GM19240 (cell line): Measurements from ENCODE around the gene PLIN3.
"Not testable (repeated sequence)": the region's sequence is repeated elsewhere in the genome, so short reads cannot be mapped to it uniquely, and the experiment has no call there.

Experiments used
- DNase-seq: peaks from one replicate; pipeline ENCODE4 v3.0.0; 2011; ENCODE audit warnings: low spot score; ENCODE audit not compliant: insufficient read length

PLIN3 gene

GRCh38 chr19:4891066-4891465, 23.6 kb upstream of the PLIN3 start:
- DNase-seq = no peak

GRCh38 chr19:4889034-4889815, 21.8 kb upstream of the PLIN3 start:
- no peak for DNase-seq

- DNase-seq = not testable (repeated sequence)
Observed at GRCh38 chr19:4887803-4888202, 20.3 kb upstream of the PLIN3 start.

GRCh38 chr19:4884993-4885392, 17.5 kb upstream of the PLIN3 start:
- DNase-seq = not testable (repeated sequence)

GRCh38 chr19:4882874-4883273, 15.4 kb upstream of the PLIN3 start:
- not testable (repeated sequence) for DNase-seq

- DNase-seq = no peak
Observed at GRCh38 chr19:4879041-4879440, 11.6 kb upstream of the PLIN3 start.

GRCh38 chr19:4878491-4878968, 11.1 kb upstream of the PLIN3 start:
- no peak for DNase-seq

- no peak for DNase-seq
Observed at GRCh38 chr19:4877753-4878490, 10.5 kb upstream of the PLIN3 start.

GRCh38 chr19:4873930-4874329, 6.5 kb upstream of the PLIN3 start:
- no peak for DNase-seq

GRCh38 chr19:4871711-4872110, 4.2 kb upstream of the PLIN3 start:
- no peak for DNase-seq

GRCh38 chr19:4870025-4870700, 2.7 kb upstream of the PLIN3 start:
- no peak for DNase-seq

- no peak for DNase-seq
Observed at GRCh38 chr19:4868286-4868834, 893 bp upstream of the PLIN3 start.

GRCh38 chr19:4866595-4867424, 657 bp downstream of the PLIN3 start:
- DNase-seq = no peak

- DNase-seq = no peak
Observed at GRCh38 chr19:4861147-4861546, 6.3 kb downstream of the PLIN3 start.

GRCh38 chr19:4859697-4860096, 7.8 kb downstream of the PLIN3 start:
- no peak for DNase-seq

- not testable (repeated sequence) for DNase-seq
Observed at GRCh38 chr19:4856468-4856867, 11.0 kb downstream of the PLIN3 start.

GRCh38 chr19:4853506-4853905, 14.0 kb downstream of the PLIN3 start:
- not testable (repeated sequence) for DNase-seq

- DNase-seq = no peak
Observed at GRCh38 chr19:4852484-4852883, 15.0 kb downstream of the PLIN3 start.

- DNase-seq = peak; percentile 45
Observed at GRCh38 chr19:4851551-4852290, 15.7 kb downstream of the PLIN3 start.

GRCh38 chr19:4849019-4849418, 18.4 kb downstream of the PLIN3 start:
- no peak for DNase-seq
